Thymus (tissue), 11 donors: ENCODE measurements around the gene RIMKLB. TPM values are rescaled to one million over a fixed set of nuclear protein-coding genes. Genes with fewer than 3 reads are reported as not detected.
"Not testable (repeated sequence)": the region's sequence is repeated elsewhere in the genome, so short reads cannot be mapped to it uniquely, and the experiment has no call there.

Experiments
- DNase-seq, 9 donors: peaks; one replicate each; pipeline ENCODE4 v3.0.0-alpha.2; 2013; ENCODE audit warnings: low spot score in 9 of 9, low read depth in 6 of 9, missing footprints in 1 of 9
- H3K27ac ChIP-seq, 2 donors: one replicate each; pipeline ENCODE4 v1.5.1; 2013; ENCODE audit warnings: control low read depth in 1 of 2, low read depth in 1 of 2, low read length in 1 of 2, mild to moderate bottlenecking in 1 of 2, moderate library complexity in 1 of 2
- H3K27me3 ChIP-seq, 2 donors: one replicate each; pipeline ENCODE4 v1.5.1; 2013; ENCODE audit warnings: low read length in 1 of 2; ENCODE audit not compliant: control insufficient read depth in 2 of 2, insufficient read depth in 1 of 2
- H3K36me3 ChIP-seq, 2 donors: one replicate each; pipeline ENCODE4 v1.5.1; 2013; ENCODE audit warnings: low read length in 1 of 2, mild to moderate bottlenecking in 1 of 2, moderate library complexity in 1 of 2; ENCODE audit not compliant: control insufficient read depth in 2 of 2, insufficient read depth in 2 of 2
- H3K4me1 ChIP-seq, 2 donors: one replicate each; pipeline ENCODE4 v1.5.1; 2013; ENCODE audit warnings: low read length in 2 of 2; ENCODE audit not compliant: control insufficient read depth in 2 of 2, insufficient read depth in 2 of 2
- H3K4me3 ChIP-seq, 2 donors: one replicate each; pipeline ENCODE4 v1.5.1; 2013; ENCODE audit warnings: low read length in 2 of 2, control low read depth in 1 of 2, mild to moderate bottlenecking in 1 of 2
- H3K9me3 ChIP-seq, 2 donors: one replicate each; pipeline ENCODE4 v1.5.1; 2013; ENCODE audit warnings: low read length in 1 of 2, mild to moderate bottlenecking in 1 of 2; ENCODE audit not compliant: control insufficient read depth in 2 of 2, insufficient read depth in 1 of 2
- WGBS: extraction: QIAGEN DNeasy Blood & Tissue Kit; methylation state at CpG from one replicate; pipeline ENCODE4 v1.1.7; 2013; 5-methylcytosine and 5-hydroxymethylcytosine counted together
- polyA plus RNA-seq: library from polyadenylated mRNA; stranded (reverse); fragments of 200-250 nt; gene quantifications from one replicate; pipeline ENCODE4 v1.2.3, GENCODE V29; 2013
- total RNA-seq: library from RNA; stranded (reverse); fragments of 120-200 nt; gene quantifications from one replicate; pipeline ENCODE4 v1.2.4, GENCODE V29; 2013
- donor health status: healthy.

Gene RIMKLB
- total and polyA plus RNA-seq, 2 donors, result 44.1 to 95.5 TPM

- 86% methylated on average over 5 of the region's 5 CpGs for WGBS
- DNase-seq, result no peak
Measured at GRCh38 chr12:8813572-8814357, 116.0 kb downstream of the RIMKLB start.

GRCh38 chr12:8816448-8817050 lies 118.8 kb downstream of the RIMKLB start:
- no peak overlapping the region for H3K27ac ChIP-seq
- H3K36me3 ChIP-seq, result no peaks in the 10 kb centered on the region
- DNase-seq, result no peak
- no peaks in the 10 kb centered on the region for H3K27me3 ChIP-seq
- no peak overlapping the region for H3K4me3 ChIP-seq
- no peaks in the 10 kb centered on the region for H3K9me3 ChIP-seq
- WGBS, result 89% methylated on average over 3 of the region's 3 CpGs
- peaks cover 0 to 6% of the 10 kb centered on the region in 2 donors for H3K4me1 ChIP-seq

More at GRCh38 chr12:8813572-8814357, 116.0 kb downstream of the RIMKLB start:
- Histone ChIP-seq H3K4me1 (peaks cover 0 to 6% of the 10 kb centered on the region in 2 donors), H3K27me3 (no peaks in the 10 kb centered on the region), H3K9me3 (no peaks in the 10 kb centered on the region), H3K4me3 (no peak overlapping the region), H3K27ac (no peak overlapping the region), H3K36me3 (no peaks in the 10 kb centered on the region)

- Histone ChIP-seq H3K36me3 (no peaks in the 10 kb centered on the region), H3K27me3 (no peaks in the 10 kb centered on the region), H3K27ac (no peak overlapping the region), H3K4me1 (peaks cover 0 to 6% of the 10 kb centered on the region in 2 donors), H3K4me3 (no peak overlapping the region), H3K9me3 (no peaks in the 10 kb centered on the region)
- no peak for DNase-seq
- WGBS, result 97% methylated on average over 1 of the region's 1 CpG
Measured at GRCh38 chr12:8817856-8818255, 120.1 kb downstream of the RIMKLB start.

GRCh38 chr12:8818526-8818925 lies 120.7 kb downstream of the RIMKLB start:
- Histone ChIP-seq H3K4me1 (peaks cover 0 to 6% of the 10 kb centered on the region in 2 donors), H3K9me3 (no peaks in the 10 kb centered on the region), H3K27me3 (no peaks in the 10 kb centered on the region), H3K4me3 (no peak overlapping the region), H3K27ac (no peak overlapping the region), H3K36me3 (no peaks in the 10 kb centered on the region)
- WGBS, result 98% methylated on average over 2 of the region's 2 CpGs
- no peak for DNase-seq

GRCh38 chr12:8819666-8819980 lies 121.8 kb downstream of the RIMKLB start:
- WGBS, result 93% methylated on average over 5 of the region's 5 CpGs

GRCh38 chr12:8820676-8821407 lies 123.1 kb downstream of the RIMKLB start:
- not testable (repeated sequence) for H3K4me1 ChIP-seq, H3K4me3 ChIP-seq, DNase-seq, H3K9me3 ChIP-seq, H3K36me3 ChIP-seq, H3K27ac ChIP-seq, H3K27me3 ChIP-seq
- WGBS, result 97% methylated on average over 8 of the region's 8 CpGs

More at GRCh38 chr12:8819666-8819980, 121.8 kb downstream of the RIMKLB start:
- H3K4me1 ChIP-seq, result peaks cover 0 to 6% of the 10 kb centered on the region in 2 donors
- no peak overlapping the region for H3K27ac ChIP-seq
- no peaks in the 10 kb centered on the region for H3K9me3 ChIP-seq
- no peak for DNase-seq
- H3K4me3 ChIP-seq, result no peak overlapping the region
- H3K27me3 ChIP-seq, result no peaks in the 10 kb centered on the region
- H3K36me3 ChIP-seq, result no peaks in the 10 kb centered on the region

- Histone ChIP-seq H3K36me3 (no peaks in the 10 kb centered on the region), H3K9me3 (no peaks in the 10 kb centered on the region), H3K27ac (no peak overlapping the region), H3K4me1 (peaks cover 0 to 6% of the 10 kb centered on the region in 2 donors), H3K4me3 (no peak overlapping the region), H3K27me3 (no peaks in the 10 kb centered on the region)
- DNase-seq, result no peak
- 98% methylated on average over 3 of the region's 3 CpGs for WGBS
Measured at GRCh38 chr12:8821591-8821990, 123.8 kb downstream of the RIMKLB start.

GRCh38 chr12:8822298-8822697 lies 124.5 kb downstream of the RIMKLB start, which contains the start of gene A2ML1:
Gene A2ML1 (plus strand): TSS chr12:8822621. CDS start chr12:8822652, 31 bp downstream.
- Histone ChIP-seq H3K36me3 (no peaks in the 10 kb centered on the region), H3K27me3 (no peaks in the 10 kb centered on the region), H3K9me3 (no peaks in the 10 kb centered on the region), H3K4me1 (peaks cover 0 to 6% of the 10 kb centered on the region in 2 donors), H3K27ac (no peak within 1 kb of the TSS), H3K4me3 (no peak within 1 kb of the TSS)
- over 99% methylated on average over 3 of the region's 3 CpGs for WGBS
- DNase-seq, result no peak
